Hematopoietic multipotent progenitor cell treated with erythropoietin and hydrocortisone succinate and interleukin-3 and kit ligand, for 4 days (in vitro differentiated cells): ENCODE measurements around the gene GNGT1.
"Not testable (repeated sequence)": the region's sequence is repeated elsewhere in the genome, so short reads cannot be mapped to it uniquely, and the experiment has no call there.

Experiments
- DNase-seq: peaks from one replicate; pipeline ENCODE4 v3.0.0-alpha.2; 2015

GNGT1 gene

DNA sequence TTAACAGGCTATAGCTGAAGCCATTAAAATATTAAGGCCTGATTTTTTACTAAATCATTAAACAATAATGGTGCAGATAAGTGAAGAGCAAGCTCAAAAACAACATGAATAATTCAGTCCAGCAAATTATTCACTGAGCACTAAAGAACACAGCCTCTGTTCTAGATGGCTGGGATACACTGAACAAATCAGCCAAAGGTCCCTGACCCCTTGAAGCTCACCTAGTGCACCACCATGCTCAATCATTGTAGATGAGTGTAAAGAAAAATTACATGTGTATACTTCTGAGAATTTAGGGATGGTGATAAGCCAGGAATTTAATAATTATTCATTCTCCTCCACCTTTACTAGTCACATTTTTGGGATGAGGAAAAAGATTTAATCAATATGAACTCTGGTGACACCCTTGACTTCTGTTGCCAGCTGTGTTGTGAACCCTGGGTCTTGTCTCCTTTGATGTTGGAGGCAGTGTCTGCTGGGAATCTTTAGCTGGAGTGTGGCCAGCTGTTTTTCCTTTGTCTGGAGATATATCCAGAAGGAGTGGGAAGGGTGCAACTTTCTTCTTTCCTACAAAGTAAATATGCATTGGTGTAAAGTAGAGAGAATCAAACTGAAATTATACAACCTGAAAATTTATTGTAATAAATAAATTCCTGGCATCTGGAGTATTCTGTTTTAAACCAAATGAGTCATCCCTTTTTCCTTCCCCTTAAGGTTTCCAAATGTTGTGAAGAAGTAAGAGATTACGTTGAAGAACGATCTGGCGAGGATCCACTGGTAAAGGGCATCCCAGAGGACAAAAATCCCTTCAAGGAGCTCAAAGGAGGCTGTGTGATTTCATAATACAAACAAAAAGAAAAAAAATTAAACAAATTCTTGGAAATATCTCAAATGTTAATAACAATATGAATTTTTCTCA, 4.0 kb downstream of the GNGT1 start:
- no peak for DNase-seq

DNA sequence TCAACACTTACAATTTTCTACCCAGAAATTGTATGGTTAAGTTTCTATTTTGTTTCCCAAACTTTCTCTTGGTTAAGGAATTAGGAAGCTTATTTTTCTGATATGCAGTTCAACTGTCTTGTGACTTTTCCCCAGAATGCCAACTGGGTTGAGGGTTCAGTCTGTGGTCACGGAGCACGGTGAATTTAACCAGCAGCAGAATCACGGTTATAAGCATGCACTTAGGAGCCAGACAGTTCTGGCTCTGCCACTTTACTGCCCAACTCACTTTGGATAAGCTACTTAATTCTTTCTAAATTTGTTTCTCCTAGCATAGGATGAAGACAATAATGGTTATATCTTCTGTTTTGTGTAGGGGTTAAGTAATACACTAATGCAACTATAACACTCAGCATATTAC, 4.9 kb downstream of the GNGT1 start:
- not testable (repeated sequence) for DNase-seq

DNA sequence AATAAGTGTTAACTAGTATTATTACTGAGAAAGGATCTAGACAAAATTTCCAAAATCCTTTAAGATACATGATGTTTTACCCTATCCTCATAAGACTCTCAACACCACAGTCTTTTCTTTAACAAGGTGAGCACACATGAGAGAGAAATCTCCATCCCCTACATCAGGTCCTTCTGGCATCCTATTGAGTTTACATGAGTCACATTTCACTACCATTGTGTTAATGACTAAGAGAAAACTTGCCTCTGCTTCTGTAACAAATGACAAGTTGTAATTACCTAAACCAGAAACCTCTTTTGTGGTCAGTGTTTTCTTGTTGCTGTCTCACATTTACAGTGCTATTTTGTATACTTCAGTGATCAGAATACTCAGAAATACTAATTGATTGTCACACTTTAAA, 5.3 kb downstream of the GNGT1 start:
- not testable (repeated sequence) for DNase-seq

DNA sequence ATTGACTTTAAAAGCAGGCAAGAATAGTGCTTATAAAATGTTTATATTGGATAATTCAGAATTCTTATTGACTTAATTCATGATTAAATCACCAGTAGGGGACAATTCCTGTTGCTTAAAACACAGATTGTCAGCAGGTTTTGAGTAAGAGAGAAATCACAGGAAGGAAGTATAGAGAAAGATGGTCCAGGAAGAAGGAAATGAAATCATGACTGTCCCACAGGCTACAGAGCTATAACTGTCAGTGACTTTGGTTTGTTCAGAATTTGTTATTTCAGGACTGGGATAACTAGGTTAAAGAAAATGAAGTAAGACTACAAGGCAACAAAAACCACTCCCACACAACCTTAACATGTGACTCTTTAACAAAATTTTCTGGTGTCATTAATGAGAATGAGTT, 6.8 kb downstream of the GNGT1 start:
- no peak for DNase-seq

DNA sequence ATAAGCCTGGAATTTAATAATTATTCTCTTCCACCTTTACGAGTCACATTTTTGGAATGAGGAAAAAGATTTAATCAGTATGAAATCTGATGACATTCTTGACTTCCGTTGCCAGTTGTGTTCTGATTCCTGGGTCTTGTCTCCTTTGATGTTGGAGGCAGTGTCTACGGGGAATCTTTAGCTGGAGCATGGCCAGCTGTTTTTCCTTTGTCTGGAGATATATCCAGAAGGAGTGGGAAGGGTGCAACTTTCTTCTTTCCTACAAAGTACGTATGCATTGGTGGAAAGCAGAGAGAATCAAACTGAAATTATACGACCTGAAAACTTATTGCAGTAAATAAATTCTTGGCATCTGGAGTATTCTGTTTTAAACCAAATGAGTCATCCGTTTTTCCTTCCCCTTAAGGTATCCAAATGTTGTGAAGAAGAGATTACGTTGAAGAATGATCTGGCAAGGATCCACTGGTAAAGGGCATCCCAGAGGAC, 8.3 kb downstream of the GNGT1 start:
- no peak for DNase-seq

DNA sequence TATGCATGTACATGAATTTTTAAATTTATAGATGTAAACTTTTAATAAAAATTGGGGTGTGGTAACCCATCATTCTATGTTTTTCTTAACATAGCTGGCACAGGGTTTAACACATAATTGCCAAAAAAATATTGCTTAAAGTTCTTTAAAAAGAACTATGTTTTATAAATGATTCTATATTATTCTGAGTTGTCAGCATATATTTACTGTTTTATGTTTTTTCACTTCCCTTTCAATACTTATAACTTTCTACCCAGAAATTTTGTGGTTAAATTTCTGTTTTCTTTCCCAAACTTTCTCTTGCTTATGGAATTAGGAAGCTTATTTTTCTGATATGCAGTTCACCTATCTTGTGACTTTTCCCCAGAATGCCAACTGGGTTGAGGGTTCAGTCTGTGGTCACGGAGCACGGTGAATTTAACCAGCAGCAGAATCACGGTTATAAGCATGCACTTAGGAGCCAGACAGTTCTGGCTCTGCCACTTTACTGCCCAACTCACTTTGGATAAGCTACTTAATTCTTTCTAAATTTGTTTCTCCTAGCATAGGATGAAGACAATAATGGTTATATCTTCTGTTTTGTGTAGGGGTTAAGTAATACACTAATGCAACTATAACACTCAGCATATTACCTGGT, 9.0 kb downstream of the GNGT1 start:
- DNase-seq = not testable (repeated sequence)

DNA sequence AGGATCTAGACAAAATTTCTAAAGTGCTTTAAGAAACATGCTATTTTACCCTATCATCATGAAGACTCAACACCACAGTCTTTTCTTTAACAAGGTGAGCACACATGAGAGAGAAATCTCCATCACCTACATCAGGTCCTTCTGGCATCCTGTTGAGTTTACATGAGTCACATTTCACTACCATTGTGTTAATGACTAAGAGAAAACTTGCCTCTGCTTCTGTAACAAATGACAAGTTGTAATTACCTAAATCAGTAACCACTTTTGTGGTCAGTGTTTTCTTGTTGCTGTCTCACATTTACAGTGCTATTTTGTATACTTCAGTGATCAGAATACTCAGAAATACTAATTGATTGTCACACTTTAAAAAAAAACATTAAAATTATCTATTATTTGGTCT, 9.5 kb downstream of the GNGT1 start:
- not testable (repeated sequence) for DNase-seq

DNA sequence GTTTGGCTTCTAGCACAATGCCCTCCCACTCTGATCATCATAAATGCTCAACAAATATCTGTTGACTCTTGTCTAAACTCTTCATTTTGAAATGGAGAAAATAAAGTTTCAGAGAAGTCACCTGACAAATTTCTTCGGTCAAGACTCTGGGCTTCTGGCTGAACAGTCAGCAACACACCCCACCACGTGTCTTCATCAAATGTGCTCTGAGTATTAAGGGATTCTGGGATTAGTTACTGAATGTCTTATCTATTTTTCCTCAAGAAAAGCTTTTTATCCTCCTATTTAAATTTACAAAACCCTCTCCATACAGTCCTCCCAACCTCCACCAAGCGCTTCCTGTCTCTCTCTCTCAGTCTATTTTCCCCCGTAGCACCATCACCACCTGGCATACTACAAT, 9.9 kb downstream of the GNGT1 start:
- not testable (repeated sequence) for DNase-seq

DNA sequence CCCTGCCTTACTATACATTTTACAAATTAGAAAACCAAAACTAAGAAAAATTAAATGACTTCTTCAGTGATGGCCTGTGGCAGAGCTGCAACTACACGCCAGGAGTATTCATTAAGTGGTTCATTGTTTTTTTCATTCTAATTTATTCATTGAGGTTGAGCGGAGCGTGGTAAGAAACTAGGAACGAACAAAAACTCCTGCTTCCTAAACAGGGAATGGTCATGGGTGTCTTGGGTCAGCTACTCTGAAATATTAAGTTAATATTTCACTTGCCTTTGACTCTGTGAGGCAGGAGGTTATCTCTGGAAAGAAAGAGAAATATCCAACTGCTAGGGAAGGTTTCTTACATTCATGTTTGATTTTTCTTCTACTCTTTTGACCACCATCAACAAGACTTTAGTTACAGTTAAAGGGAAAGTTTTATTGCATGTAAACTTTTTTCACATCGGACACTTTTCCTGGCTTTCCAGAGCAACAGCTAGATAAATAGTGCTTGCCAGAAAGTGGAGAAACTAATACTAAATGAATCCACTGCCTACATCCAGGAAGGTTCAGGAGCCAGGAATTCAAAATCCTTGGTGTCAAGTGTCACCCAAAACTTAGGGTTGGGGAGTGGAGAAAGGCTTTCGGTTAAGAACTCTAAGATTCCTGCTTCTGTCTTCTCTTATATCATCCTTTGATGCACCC, 14.3 kb downstream of the GNGT1 start:
- no peak for DNase-seq

DNA sequence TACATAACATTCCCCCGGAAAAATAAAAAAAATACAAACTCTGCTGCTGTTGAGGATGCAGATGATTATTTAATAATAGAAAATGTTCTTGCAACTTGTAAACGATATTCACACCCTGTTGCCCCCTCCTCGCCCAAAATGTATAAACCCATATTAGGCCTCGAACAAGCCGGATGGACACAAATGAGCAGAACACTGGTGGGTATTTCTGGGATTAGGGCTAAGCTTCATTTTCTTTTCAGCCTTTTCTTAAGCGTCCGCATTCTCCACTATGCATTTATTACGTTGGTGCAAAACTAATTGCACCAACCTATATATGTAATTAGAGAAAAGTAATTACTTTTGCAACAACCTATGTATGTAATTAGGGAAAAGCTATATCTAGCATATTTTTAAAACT, 14.8 kb downstream of the GNGT1 start:
- no peak for DNase-seq

DNA sequence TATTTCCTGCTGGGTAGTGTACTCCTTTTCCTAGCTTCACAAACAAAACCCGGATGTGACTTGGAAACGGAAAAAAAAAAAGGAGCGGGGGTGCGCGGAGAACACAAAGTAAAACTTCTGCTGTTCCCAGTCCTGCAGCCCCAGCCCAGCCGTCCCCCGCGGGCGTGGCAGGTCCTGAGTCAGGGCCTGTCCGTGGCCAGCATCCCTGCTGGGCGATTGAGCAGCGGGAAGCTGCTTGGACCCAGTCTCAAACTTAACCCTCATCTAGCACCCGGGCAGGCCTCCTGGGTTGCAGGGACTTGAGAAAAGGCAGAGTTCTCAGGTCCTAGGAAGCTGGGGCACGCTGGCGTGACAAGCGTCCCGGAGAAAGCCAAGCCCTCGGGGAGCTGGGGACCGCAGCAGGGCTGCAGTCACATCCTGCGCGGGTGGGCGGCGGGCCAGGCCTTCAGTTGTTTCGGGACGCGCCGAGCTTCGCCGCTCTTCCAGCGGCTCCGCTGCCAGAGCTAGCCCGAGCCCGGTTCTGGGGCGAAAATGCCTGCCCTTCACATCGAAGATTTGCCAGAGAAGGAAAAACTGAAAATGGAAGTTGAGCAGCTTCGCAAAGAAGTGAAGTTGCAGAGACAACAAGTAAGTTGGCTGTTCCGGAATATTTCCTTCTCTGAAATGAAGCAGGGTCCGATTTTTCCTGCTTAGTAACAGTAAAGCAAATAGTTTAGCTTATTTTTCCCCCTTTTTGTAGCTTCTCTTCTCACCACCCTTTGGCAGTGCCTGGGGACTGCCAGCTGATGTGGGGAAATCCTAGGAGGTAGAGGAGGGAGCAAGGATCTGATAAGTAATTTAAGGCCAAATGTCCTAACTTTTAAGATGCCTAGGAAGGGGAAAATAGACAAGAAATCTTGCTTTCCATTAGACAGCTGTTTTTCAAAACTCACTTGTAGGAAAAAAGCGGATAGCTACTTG, 15.5 kb downstream of the GNGT1 start, which contains the start of gene GNG11:
Gene GNG11 (plus strand): TSS at position 129 of the 960 bp plus-strand sequence. CDS start 403 bp downstream, at position 532.
- DNase-seq = peak; percentile 80

DNA sequence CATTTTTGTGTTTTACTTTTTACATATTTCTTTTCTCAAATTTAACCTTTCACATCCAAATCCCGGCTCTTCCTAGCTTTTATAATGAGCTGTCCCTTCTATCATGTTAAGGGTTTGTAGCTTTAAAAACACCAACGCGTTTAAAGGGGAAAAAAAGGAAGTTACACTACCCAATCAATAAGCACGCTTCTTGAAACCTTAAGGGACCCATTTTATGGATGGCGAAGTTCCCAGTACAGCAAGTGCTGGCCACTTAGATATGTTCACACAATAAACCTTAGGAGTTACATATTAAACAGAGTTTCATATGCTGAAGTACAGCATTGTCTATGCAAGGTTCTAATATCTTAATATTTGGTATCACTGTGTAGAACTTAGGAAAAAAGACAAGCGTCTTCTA, 16.9 kb downstream of the GNGT1 start:
- DNase-seq = peak; percentile 16

DNA sequence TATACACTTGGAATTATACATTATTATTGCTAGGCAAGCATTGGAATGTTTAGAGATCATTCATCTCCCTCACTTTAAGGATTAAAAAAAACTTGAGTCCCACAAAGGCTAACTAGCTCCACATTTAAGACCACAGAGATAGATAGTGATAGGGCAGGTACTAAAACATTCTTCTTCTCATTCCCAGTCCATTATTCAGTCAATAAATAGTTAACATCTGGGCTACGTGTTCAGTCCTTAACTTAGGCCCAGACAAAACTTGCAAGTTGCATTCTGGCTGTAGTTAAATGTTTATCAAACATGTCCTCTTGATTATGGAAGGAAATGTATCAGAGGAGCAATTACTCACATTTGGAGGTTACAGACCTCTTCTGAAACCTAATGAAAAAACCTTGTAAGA, 17.6 kb downstream of the GNGT1 start:
- no peak for DNase-seq

DNA sequence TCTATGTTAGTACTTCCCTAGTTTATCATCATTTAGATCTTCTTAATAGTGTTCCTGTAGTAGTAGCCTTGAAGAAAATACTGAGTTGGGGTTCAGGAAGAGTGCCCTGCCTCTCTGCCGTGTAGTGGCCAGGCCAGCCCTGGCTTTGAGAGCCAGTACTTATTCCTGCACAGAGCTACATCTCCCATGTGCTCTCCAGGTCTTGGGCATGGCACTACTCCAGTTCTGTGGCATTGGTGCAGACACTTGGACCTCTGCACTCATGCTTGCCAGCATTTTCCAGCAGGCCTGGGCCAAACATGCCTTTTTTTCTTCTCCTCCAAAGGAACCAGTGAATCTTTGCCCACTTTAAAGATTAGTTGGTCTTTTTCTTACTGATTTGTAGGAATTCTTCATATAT, 20.4 kb downstream of the GNGT1 start:
- DNase-seq = no peak

DNA sequence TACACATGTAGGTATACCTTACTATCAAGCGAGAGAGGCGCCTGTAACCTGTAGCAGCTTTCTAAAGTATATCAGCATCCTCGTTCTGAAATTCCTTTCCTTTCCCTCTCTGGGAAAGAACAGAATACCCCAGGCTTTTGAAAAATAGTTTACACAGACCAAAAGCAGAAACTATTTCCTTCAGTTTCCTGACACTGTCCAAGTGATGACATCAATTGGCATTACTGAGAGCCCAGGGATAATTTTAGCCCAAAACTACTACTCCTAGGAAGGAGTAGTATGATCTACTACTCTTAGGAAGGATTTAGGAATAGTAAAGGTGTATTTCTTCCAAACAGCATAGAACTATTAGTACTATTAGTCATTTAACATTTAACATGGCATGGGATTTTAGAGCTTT, 21.2 kb downstream of the GNGT1 start:
- no peak for DNase-seq

DNA sequence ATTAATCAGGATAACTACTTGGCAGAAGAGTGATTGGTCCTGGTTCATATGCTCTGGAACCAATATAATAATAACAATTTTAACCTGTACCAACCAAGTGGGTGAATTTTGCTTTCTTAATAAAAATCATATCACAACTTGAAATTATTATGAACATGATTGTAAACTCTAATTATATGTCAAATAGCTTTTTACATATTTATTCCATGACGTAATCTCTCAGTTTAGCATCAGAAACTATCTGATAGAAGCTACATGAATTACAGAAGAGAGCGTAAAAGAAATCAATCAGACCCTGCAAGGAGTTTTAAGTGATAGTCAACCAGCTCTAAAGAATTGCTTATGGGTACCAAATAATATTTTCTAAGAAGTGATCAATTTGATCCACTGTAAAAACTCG, 25.3 kb downstream of the GNGT1 start:
- no peak for DNase-seq

DNA sequence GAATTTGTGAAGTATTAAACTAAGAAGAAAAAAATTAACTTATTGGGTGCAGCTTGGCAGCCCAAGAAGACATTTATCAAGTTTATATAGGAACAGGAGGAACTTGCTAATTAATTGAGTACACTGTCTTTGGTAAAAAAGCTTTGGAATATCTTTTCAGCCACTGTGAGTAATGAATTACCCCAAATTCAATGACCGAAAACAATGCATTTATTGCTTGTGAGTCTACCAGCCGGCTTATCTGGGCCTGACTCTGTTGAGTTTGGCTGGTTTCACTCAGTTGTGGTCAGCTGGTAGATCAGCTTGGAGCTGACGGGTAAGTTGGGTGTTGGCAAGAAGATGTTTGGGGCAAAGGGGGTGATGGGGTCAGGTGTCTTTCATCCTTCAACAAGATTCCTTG, 26.8 kb downstream of the GNGT1 start:
- DNase-seq = no peak

DNA sequence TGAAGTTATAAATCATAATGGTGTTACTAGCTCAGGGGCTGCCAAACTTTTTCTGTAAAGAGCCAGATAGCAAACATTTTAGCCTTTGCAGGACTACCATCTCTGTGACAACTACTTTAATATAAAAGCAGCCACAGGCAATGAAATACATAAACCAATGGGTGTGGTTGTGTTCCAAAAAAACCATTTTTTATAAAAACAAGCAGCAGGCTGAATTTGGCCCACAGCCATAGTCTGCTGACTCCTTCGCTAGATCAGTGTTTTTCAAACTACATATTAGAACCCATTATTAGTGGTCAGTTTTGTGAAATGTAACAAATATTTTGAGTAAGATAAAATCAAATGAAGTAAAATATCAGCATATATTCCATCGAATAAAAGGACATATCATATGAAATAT, 28.7 kb downstream of the GNGT1 start:
- DNase-seq = no peak

DNA sequence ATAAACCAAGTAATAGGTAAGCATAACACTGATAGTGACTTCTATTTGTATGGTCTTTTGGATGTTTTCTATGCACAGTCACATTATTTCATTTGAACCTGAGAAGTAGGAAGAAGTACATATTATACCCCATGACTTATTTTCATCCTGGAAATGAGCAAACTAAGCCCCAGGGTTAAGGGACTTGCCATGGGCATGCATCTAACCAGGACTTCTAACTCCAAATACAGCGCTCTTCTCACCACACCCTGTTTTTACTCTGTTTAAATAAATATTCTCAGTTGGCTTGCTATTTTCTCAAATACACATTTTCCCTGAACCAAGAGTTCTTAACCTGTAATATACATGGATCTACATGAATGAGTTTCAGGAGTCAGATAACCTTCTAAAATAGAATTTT, 31.5 kb downstream of the GNGT1 start:
- DNase-seq = no peak

DNA sequence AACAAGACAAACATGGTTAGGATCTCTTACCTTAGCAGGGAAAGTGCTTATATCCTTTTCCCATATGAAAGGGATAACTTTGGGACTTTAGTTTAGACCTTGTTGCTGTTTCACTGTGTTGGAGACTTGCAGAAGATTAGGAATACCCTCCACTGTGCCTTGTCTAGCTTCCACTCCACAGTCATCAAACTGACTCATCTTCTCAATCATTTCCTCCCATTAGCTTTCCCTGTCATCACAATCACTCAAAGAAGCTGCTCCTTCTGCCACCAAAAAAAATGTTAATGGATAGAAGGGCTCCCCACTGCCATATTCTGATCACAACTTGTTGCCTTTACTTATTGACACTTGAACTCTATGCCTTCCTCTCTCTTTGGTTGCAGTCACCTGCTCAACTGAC, 31.9 kb downstream of the GNGT1 start:
- no peak for DNase-seq

DNA sequence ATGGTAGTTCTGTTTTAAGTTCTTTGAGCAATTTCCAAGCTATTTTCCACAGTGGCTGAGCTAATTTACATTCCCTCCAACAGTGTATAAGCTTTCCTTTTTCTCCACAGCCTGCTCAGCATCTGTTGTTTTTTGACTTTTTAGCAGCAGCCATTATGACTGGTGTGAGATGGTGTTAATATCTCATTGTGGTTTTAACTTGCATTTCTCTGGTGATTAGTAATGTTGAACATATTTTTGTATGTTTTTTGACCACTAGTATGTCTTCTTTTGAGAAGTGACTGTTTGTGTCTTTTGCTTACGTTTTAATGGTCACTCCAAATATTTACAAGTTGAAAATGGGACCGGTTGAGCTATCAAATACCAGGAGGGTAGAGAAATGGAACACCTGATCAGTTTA, 35.6 kb downstream of the GNGT1 start:
- no peak for DNase-seq

DNA sequence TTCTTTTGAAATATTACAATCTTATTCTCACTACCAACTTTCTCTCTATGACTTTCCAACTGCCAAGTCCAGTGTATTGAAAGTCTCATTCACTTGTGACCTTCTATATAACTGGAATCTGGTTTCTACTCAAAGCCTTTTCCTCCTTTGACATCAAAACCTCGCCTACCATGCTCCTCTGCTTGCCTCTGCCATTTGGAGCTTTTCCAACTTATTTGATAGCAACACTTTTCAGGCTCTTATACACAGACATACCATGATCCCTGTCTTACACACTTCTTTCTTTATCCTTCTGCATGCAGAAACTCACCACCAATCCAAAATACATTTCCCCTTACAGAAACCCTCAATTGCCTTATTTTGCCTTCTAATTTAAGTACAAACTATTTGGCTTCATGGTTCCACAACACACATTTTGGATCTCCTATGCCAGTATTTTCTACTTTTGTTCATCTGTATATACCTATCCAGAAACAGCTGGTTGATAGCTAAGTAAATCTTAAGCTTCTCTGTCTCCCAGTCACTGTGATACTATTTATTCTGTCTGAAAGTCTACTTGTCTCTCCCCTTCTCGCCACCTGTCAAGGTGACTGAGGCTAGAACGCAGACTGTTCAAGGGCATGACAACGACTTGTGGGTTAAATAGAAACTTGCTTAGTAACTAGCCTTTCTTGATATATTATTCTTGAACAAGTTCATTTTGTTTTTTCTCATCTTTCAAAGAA, 37.6 kb downstream of the GNGT1 start:
- DNase-seq = no peak
